Fibroblast of lung (primary cell): Measurements from ENCODE around the gene SNX15. TPM values are rescaled to one million over a fixed set of nuclear protein-coding genes. Genes with fewer than 3 reads are reported as not detected.
A peak's percentile ranks its signal among the peaks of the same experiment; 100 is the strongest.

ENCODE experiments used
- DNase-seq, 2 donors: peaks; one replicate each; pipeline versions ENCODE4 v3.0.0 to v3.0.0-alpha.2; 2010; ENCODE audit warnings: low read depth in 2 of 2
- H2AFZ ChIP-seq: 2 replicates; pipeline ENCODE4 v1.5.1; 2012; ENCODE audit warnings: low read length, control low read depth, inconsistent platforms
- H3K27ac ChIP-seq: 2 replicates; pipeline ENCODE4 v1.5.1; 2011; ENCODE audit warnings: low read length, control low read depth; ENCODE audit not compliant: insufficient read depth
- H3K27me3 ChIP-seq: 2 replicates; pipeline ENCODE4 v1.5.1; 2011; ENCODE audit warnings: mild to moderate bottlenecking, low read length; ENCODE audit not compliant: control insufficient read depth, insufficient read depth
- H3K36me3 ChIP-seq: 2 replicates; pipeline ENCODE4 v1.5.1; 2011; ENCODE audit warnings: low read length; ENCODE audit not compliant: control insufficient read depth, insufficient read depth
- H3K4me1 ChIP-seq: 2 replicates; pipeline ENCODE4 v1.5.1; 2011; ENCODE audit warnings: low read length; ENCODE audit not compliant: control insufficient read depth, insufficient read depth; ENCODE audit errors: extremely low read depth
- H3K4me2 ChIP-seq: 2 replicates; pipeline ENCODE4 v1.5.1; 2011; ENCODE audit warnings: low read length, control low read depth; ENCODE audit not compliant: insufficient read depth; ENCODE audit errors: extremely low read depth
- H3K4me3 ChIP-seq, 4 experiments: fragments of 200-600 bp in 1 of 4; sonication (generic) in 1 of 4; replicated peaks in 1 of 4; 2 replicates each; pipeline ENCODE4 v1.5.1; 2011 to 2016; ENCODE audit warnings: low read length in 4 of 4, low read depth in 3 of 4, mild to moderate bottlenecking in 3 of 4, control low read depth in 2 of 4, inconsistent platforms in 1 of 4, mixed read lengths in 1 of 4; ENCODE audit not compliant: insufficient read depth in 1 of 4; ENCODE audit errors: control extremely low read depth in 1 of 4
- H3K79me2 ChIP-seq: 2 replicates; pipeline ENCODE4 v1.5.1; 2012; ENCODE audit warnings: mild to moderate bottlenecking, low read length, inconsistent platforms; ENCODE audit not compliant: control insufficient read depth, insufficient read depth
- H3K9ac ChIP-seq: 2 replicates; pipeline ENCODE4 v1.5.1; 2011; ENCODE audit warnings: mild to moderate bottlenecking, low read length, control low read depth; ENCODE audit not compliant: insufficient read depth
- H3K9me3 ChIP-seq: 2 replicates; pipeline ENCODE4 v1.5.1; 2012; ENCODE audit warnings: low read depth, low read length; ENCODE audit not compliant: control insufficient read depth, insufficient read depth
- H4K20me1 ChIP-seq: 2 replicates; pipeline ENCODE4 v1.5.1; 2011; ENCODE audit warnings: low read length; ENCODE audit not compliant: control insufficient read depth, insufficient read depth; ENCODE audit errors: extremely low read depth
- EZH2 ChIP-seq: IDR thresholded peaks from 2 replicates; pipeline ENCODE4 v1.5.1; 2012; ENCODE audit warnings: low read length, control low read depth, mild to moderate bottlenecking; ENCODE audit errors: missing control alignments
- polyA plus RNA-seq, 2 donors: library from polyadenylated mRNA; depleted of rRNA in 1 of 2; stranded (reverse) in 1 of 2; unstranded in 1 of 2; fragments of >200 nt; gene quantifications; 2 replicates each; pipeline ENCODE4 v1.2.1, GENCODE V29; 2011 to 2012; ENCODE audit warnings: missing spikeins in 1 of 2
- total RNA-seq: library from RNA; depleted of rRNA; stranded (reverse); fragments of >200 nt; gene quantifications from 2 replicates; pipeline ENCODE4 v1.2.1, GENCODE V29; 2014
- TF ChIP-seq, protein P1 (sequence below), 2 donors: IDR thresholded peaks in 1 of 2; conservative IDR thresholded peaks in 1 of 2; 1 replicate in 1 of 2; 2 replicates in 1 of 2; pipeline ENCODE4 v1.5.1; 2011 to 2012; ENCODE audit warnings: low read length in 2 of 2, control low read depth in 1 of 2, inconsistent platforms in 1 of 2, low read depth in 1 of 2, mild to moderate bottlenecking in 1 of 2

SNX15 gene
- total and polyA plus RNA-seq, 2 donors (not counting 1 experiment from before 2014, with no cell fraction given), result 10.2 to 14.4 TPM

DNA sequence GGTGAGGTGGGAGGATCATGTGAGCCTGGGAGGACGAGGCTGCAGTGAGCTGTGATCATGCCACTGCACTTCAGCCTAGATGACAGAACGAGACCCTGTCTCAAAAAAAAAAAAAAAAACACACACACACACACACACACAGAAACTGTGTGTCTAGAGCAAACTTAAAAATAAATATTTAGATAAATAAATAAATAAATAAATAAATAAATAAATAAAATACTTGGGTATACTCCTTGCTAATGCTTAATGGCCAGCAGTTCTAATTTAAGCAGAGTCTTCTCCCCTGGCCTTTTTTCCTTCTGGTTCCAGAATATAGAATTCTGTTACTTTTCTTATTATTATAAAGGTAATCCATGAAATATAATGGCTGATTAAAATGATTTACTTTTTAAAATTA is 18.4 kb upstream of the SNX15 start:
- Histone ChIP-seq H2AFZ (no peak overlapping the region), H3K79me2 (no peaks in the 10 kb centered on the region), H3K4me3 (no peak overlapping the region), H3K4me2 (no peak overlapping the region), H3K27me3 (no peaks in the 10 kb centered on the region), H3K4me1 (peaks cover 17% of the 10 kb centered on the region), H3K36me3 (no peaks in the 10 kb centered on the region), H3K9ac (no peak overlapping the region), H3K27ac (no peak overlapping the region), H4K20me1 (no peaks in the 10 kb centered on the region), H3K9me3 (no peaks in the 10 kb centered on the region)
- TF ChIP-seq, protein P1, sequence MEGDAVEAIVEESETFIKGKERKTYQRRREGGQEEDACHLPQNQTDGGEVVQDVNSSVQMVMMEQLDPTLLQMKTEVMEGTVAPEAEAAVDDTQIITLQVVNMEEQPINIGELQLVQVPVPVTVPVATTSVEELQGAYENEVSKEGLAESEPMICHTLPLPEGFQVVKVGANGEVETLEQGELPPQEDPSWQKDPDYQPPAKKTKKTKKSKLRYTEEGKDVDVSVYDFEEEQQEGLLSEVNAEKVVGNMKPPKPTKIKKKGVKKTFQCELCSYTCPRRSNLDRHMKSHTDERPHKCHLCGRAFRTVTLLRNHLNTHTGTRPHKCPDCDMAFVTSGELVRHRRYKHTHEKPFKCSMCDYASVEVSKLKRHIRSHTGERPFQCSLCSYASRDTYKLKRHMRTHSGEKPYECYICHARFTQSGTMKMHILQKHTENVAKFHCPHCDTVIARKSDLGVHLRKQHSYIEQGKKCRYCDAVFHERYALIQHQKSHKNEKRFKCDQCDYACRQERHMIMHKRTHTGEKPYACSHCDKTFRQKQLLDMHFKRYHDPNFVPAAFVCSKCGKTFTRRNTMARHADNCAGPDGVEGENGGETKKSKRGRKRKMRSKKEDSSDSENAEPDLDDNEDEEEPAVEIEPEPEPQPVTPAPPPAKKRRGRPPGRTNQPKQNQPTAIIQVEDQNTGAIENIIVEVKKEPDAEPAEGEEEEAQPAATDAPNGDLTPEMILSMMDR (conservative IDR thresholded peaks at IDR 0.05 in 1 of 2, IDR thresholded peaks at IDR 0.05 in 1 of 2; ENCODE audit: low read depth in 1 of 2, low read length in 2 of 2), result no peak
- TF ChIP-seq EZH2, result no peak
- no peak for DNase-seq

DNA sequence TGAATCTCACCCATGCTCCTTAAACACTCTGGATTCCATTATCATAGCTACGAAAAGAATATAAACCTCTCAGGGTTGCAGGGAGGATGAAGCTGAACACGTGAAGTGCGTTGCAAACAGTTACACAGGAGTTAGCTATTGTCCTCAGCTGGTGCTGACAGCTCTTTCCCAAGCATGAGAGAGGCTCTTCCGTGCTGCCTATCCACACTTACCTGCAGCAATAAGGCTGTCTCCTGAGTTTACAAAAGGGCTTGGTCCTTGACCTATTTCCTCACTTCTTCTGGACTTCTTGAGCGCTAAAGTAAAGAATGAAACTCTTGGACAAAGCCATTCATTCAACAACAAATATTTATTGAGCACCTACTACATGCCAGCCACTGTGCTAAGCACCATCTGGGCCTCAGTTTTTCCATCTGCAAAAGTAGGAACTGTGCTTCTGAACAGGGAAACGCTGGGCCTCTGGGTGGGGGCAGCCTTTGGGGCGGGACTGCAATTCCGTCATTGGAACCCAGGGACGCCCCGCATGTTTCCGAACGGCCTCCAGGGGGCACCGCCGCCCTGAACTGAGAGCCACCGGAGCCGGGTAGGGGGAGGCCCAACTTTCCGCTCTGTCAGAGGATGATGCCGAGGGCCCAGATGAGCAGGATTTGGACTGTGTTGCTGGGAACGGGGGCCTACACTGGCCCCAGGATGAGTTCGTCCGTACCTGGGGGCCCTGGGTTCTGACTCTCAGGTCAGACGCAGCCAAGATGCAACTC is 13.9 kb upstream of the SNX15 start:
- peak overlapping the region; percentile 100 for H3K27ac ChIP-seq
- H3K79me2 ChIP-seq, result peaks cover 5% of the 10 kb centered on the region
- DNase-seq, result peak; percentile 81 to 88
- no peaks in the 10 kb centered on the region for H3K27me3 ChIP-seq
- TF ChIP-seq, protein P1 (conservative IDR thresholded peaks at IDR 0.05 in 1 of 2, IDR thresholded peaks at IDR 0.05 in 1 of 2; ENCODE audit: low read depth in 1 of 2, low read length in 2 of 2), result peak; percentile 52 to 73
- TF ChIP-seq EZH2, result no peak
- H3K9me3 ChIP-seq, result no peaks in the 10 kb centered on the region
- H2AFZ ChIP-seq, result peak overlapping the region; percentile 93
- no peaks in the 10 kb centered on the region for H4K20me1 ChIP-seq
- H3K36me3 ChIP-seq, result peaks cover under 1% of the 10 kb centered on the region
- H3K4me1 ChIP-seq, result peaks cover 4% of the 10 kb centered on the region
- peak overlapping the region; percentile 83 to 89 (median 87) for H3K4me3 ChIP-seq
- H3K4me2 ChIP-seq, result peak overlapping the region; percentile 92
- H3K9ac ChIP-seq, result peak overlapping the region; percentile 96

DNA sequence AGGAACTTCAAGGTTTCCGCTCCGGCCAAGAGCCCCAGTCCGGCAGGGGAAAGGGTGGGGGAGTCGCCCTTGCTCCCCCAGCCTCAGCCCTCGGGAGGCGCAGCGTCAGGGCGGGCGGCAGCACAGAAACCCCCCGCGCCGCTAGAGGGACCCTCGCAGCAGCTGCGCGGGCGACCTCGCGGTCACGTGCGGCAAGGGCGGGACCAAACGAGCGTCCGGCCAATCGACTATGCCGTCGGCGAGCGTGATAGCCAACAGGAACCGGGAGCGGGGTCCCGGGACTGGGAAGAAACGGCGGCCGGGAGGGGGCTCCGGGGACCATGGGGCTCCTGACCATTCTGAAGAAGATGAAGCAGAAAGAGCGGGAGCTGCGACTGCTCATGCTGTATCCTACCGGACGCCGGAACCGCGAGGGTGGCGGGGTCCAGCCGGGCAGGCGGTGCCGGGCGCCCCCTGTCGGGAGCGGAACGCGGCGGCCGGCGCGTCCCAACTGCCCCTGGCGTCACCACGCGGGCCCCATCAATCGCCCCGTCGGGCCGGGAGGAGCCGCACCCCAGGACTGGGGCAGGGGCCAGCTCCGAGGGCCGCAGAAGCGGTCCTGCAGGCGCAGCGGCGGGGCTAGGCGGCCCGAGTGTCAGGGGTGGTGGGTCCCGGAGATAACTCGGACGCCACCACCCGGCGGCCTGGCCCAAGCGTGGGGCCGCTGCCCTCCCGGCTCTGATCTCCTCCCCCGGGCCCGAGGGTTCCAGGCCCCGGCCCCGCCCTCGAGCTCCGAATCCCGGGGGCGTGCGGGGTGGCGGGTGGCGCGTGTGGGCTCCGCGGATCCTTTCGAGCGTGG is 13.1 kb upstream of the SNX15 start, which contains the start of gene ARL2:
Gene ARL2 (plus strand): TSS at position 273 of the 838 bp plus-strand sequence. CDS start 48 bp downstream, at position 321.
- Histone ChIP-seq H3K36me3 (peaks cover 3% of the 10 kb centered on the region), H3K9ac (peak within 1 kb of the TSS; percentile 96), H3K9me3 (no peaks in the 10 kb centered on the region), H3K27me3 (no peaks in the 10 kb centered on the region), H3K4me1 (peaks cover 4% of the 10 kb centered on the region), H4K20me1 (no peaks in the 10 kb centered on the region), H3K4me3 (peak within 1 kb of the TSS; percentile 83 to 89 (median 87)), H3K4me2 (peak within 1 kb of the TSS; percentile 92), H2AFZ (peak within 1 kb of the TSS; percentile 93), H3K79me2 (peaks cover 5% of the 10 kb centered on the region), H3K27ac (peak within 1 kb of the TSS; percentile 100)
- TF ChIP-seq, protein P1 (conservative IDR thresholded peaks at IDR 0.05 in 1 of 2, IDR thresholded peaks at IDR 0.05 in 1 of 2; ENCODE audit: low read depth in 1 of 2, low read length in 2 of 2), result peak; percentile 34 to 71
- TF ChIP-seq EZH2, result no peak
- peak; percentile 87 to 90 for DNase-seq
